Neural progenitor cell (in vitro differentiated cells): ENCODE measurements around the gene IGLL5. TPM values are rescaled to one million over a fixed set of nuclear protein-coding genes. Genes with fewer than 3 reads are reported as not detected.

ENCODE experiments used
- DNase-seq: peaks from one replicate; pipeline ENCODE4 v3.0.0-alpha.2; 2016; ENCODE audit warnings: low spot score
- H2AFZ ChIP-seq: fragments of 200-600 bp; sonication (generic); replicated peaks from 2 replicates; pipeline ENCODE4 v1.6.1; 2016; ENCODE audit warnings: antibody characterized with exemption
- H3F3A ChIP-seq: fragments of 200-600 bp; sonication (generic); 2 replicates; pipeline ENCODE4 v1.6.1; 2016; ENCODE audit warnings: antibody characterized with exemption, low read depth
- H3K27ac ChIP-seq: fragments of 200-600 bp; sonication (generic); 2 replicates; pipeline ENCODE4 v1.5.1; 2016; ENCODE audit warnings: mild to moderate bottlenecking
- H3K27me3 ChIP-seq: fragments of 200-600 bp; sonication (generic); 2 replicates; pipeline ENCODE4 v1.6.1; 2016; ENCODE audit warnings: mild to moderate bottlenecking, moderate library complexity
- H3K36me3 ChIP-seq: fragments of 200-600 bp; sonication (generic); 2 replicates; pipeline ENCODE4 v1.5.1; 2016
- H3K4me1 ChIP-seq: fragments of 200-600 bp; sonication (generic); 2 replicates; pipeline ENCODE4 v1.6.1; 2016; ENCODE audit warnings: mixed run types
- H3K4me2 ChIP-seq: fragments of 200-600 bp; sonication (generic); 2 replicates; pipeline ENCODE4 v1.6.1; 2016
- H3K4me3 ChIP-seq: fragments of 200-600 bp; sonication (generic); 2 replicates; pipeline ENCODE4 v1.5.1; 2016
- H3K79me2 ChIP-seq: fragments of 200-600 bp; sonication (generic); 2 replicates; pipeline ENCODE4 v1.6.1; 2016; ENCODE audit warnings: low read depth
- H3K9ac ChIP-seq: fragments of 200-600 bp; sonication (generic); 2 replicates; pipeline ENCODE4 v1.6.1; 2016
- H3K9me3 ChIP-seq: fragments of 200-600 bp; sonication (generic); 2 replicates; pipeline ENCODE4 v1.5.1; 2016; ENCODE audit warnings: low read depth
- H4K20me1 ChIP-seq: fragments of 200-600 bp; sonication (generic); 2 replicates; pipeline ENCODE4 v1.6.1; 2016; ENCODE audit warnings: low read depth
- H3K27ac Mint-ChIP-seq: 3 replicates; pipeline ENCODE4 v1.8.0; 2021; ENCODE audit warnings: mixed read lengths
- H3K27me3 Mint-ChIP-seq: 2 replicates; pipeline ENCODE4 v1.8.0; 2022; ENCODE audit warnings: low read depth, mild to moderate bottlenecking, inconsistent platforms, moderate library complexity, mixed read lengths; ENCODE audit not compliant: insufficient read depth
- H3K36me3 Mint-ChIP-seq: 3 replicates; pipeline ENCODE4 v1.8.0; 2021; ENCODE audit warnings: mixed read lengths
- H3K4me1 Mint-ChIP-seq: 3 replicates; pipeline ENCODE4 v1.8.0; 2021; ENCODE audit warnings: mixed read lengths
- H3K4me3 Mint-ChIP-seq: 3 replicates; pipeline ENCODE4 v1.8.0; 2021; ENCODE audit warnings: mild to moderate bottlenecking, moderate library complexity, mixed read lengths
- H3K9me3 Mint-ChIP-seq: 3 replicates; pipeline ENCODE4 v1.8.0; 2020; ENCODE audit warnings: mixed read lengths
- EZH2 ChIP-seq: fragments of 200-600 bp; sonication (generic); IDR thresholded peaks from 2 replicates; pipeline ENCODE4 v1.6.1; 2017; ENCODE audit warnings: antibody characterized with exemption, mild to moderate bottlenecking, moderate library complexity
- EZH2phosphoT487 ChIP-seq: fragments of 200-600 bp; sonication (generic); IDR thresholded peaks from 2 replicates; pipeline ENCODE4 v1.6.1; 2017; ENCODE audit warnings: antibody characterized with exemption
- total RNA-seq: library from RNA; depleted of rRNA; stranded (reverse); fragments of >200 nt; gene quantifications from 2 replicates; pipeline ENCODE4 v1.2.3, GENCODE V29; 2015; ENCODE audit warnings: low replicate concordance
- TF ChIP-seq, protein P1 (sequence below): fragments of 200-600 bp; sonication (generic); IDR thresholded peaks from 2 replicates; pipeline ENCODE4 v1.5.1; 2017; ENCODE audit warnings: antibody characterized with exemption, mild to moderate bottlenecking

IGLL5 gene
- total RNA-seq, 1 donor from 2014 or later = not detected

DNA sequence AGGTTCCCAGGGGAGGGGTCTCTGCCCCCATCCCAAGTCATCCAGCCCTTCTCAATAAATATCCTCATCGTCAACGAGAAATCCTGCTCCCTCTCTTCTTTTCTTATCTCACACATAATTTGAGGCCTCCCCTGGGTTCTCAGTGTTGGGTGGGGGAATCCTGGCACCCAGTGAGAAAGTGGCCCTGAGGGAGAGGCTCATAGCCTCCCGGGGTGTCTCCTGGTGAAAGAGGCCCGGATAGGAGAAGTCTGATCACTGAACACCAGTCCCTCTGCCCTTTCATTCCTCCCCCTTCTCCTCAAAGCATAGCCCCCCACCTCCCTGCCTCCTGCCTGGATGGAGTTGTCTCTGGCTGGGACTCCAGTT is 35.3 kb downstream of the IGLL5 start:
- Mint-ChIP-seq H3K9me3 (no peaks in the 10 kb centered on the region), H3K4me1 (peaks cover 2% of the 10 kb centered on the region), H3K36me3 (no peaks in the 10 kb centered on the region), H3K27ac (no peak overlapping the region), H3K4me3 (no peak overlapping the region), H3K27me3 (peaks cover 4% of the 10 kb centered on the region)
- no peak for DNase-seq
- Histone ChIP-seq H3F3A (no peaks in the 10 kb centered on the region), H2AFZ (no peak overlapping the region), H4K20me1 (no peaks in the 10 kb centered on the region), H3K27me3 (peaks cover 74% of the 10 kb centered on the region), H3K9ac (no peak overlapping the region), H3K79me2 (no peaks in the 10 kb centered on the region), H3K27ac (no peak overlapping the region), H3K9me3 (no peaks in the 10 kb centered on the region), H3K4me3 (no peak overlapping the region), H3K4me2 (no peak overlapping the region), H3K4me1 (peaks cover 3% of the 10 kb centered on the region), H3K36me3 (no peaks in the 10 kb centered on the region)
- TF ChIP-seq, protein P1, sequence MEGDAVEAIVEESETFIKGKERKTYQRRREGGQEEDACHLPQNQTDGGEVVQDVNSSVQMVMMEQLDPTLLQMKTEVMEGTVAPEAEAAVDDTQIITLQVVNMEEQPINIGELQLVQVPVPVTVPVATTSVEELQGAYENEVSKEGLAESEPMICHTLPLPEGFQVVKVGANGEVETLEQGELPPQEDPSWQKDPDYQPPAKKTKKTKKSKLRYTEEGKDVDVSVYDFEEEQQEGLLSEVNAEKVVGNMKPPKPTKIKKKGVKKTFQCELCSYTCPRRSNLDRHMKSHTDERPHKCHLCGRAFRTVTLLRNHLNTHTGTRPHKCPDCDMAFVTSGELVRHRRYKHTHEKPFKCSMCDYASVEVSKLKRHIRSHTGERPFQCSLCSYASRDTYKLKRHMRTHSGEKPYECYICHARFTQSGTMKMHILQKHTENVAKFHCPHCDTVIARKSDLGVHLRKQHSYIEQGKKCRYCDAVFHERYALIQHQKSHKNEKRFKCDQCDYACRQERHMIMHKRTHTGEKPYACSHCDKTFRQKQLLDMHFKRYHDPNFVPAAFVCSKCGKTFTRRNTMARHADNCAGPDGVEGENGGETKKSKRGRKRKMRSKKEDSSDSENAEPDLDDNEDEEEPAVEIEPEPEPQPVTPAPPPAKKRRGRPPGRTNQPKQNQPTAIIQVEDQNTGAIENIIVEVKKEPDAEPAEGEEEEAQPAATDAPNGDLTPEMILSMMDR = no peak
- TF ChIP-seq EZH2phosphoT487 (no peak), EZH2 (no peak)

DNA sequence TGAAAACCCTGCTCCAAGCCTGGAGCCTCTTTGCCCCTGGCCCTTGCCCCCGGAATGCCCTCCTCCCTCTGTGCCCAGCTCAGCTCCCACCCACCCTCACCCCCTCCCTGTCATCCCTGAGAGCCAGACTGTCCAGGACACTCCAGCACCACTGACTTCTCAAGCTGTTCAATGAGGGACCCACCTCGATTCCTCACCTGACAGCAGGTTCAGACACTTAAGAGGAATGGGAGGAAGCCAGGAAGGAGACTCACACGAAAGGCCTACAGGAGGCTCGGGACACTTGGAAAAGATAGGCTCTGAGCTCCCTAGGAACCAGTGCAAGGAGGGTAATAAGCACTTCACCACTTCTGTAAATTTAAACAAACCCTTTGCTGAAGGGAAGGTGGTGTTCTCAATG is 35.8 kb downstream of the IGLL5 start:
- H3K27me3 Mint-ChIP-seq = peaks cover 4% of the 10 kb centered on the region
- H3K27ac ChIP-seq = no peak overlapping the region
- H3K4me1 Mint-ChIP-seq = peaks cover 2% of the 10 kb centered on the region
- no peak overlapping the region for H3K4me3 Mint-ChIP-seq
- DNase-seq = no peak
- H4K20me1 ChIP-seq = no peaks in the 10 kb centered on the region
- peaks cover 69% of the 10 kb centered on the region for H3K27me3 ChIP-seq
- no peak overlapping the region for H3K9ac ChIP-seq
- H3K4me3 ChIP-seq = no peak overlapping the region
- H3K27ac Mint-ChIP-seq = no peak overlapping the region
- no peaks in the 10 kb centered on the region for H3F3A ChIP-seq
- no peaks in the 10 kb centered on the region for H3K36me3 ChIP-seq
- H3K4me1 ChIP-seq = peaks cover 3% of the 10 kb centered on the region
- TF ChIP-seq EZH2phosphoT487 (no peak), EZH2 (no peak)
- TF ChIP-seq, protein P1 = no peak
- no peaks in the 10 kb centered on the region for H3K36me3 Mint-ChIP-seq
- no peaks in the 10 kb centered on the region for H3K9me3 Mint-ChIP-seq
- H2AFZ ChIP-seq = no peak overlapping the region
- no peaks in the 10 kb centered on the region for H3K9me3 ChIP-seq
- no peak overlapping the region for H3K4me2 ChIP-seq
- H3K79me2 ChIP-seq = no peaks in the 10 kb centered on the region

DNA sequence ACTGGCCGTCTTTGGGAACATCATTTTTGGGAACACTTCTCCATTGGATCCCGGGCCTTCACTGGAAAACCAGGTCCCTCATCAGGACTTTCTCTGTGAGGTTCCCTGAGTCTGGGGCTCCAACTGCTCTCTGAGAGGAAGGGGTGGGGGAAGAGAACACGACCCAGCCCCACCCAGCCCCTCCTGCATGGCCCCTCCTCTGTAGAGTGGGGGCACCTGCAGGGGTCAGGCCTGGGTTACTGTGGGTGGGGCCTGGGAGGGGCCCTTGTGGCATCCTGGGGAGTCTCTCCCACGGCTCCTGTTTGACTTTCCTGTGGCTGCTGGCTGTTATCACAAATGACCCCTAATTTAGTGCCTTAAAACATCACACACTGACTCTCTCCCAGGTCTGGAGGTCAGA is 36.3 kb downstream of the IGLL5 start:
- Histone ChIP-seq H4K20me1 (no peaks in the 10 kb centered on the region), H3K4me3 (no peak overlapping the region), H3F3A (no peaks in the 10 kb centered on the region), H3K4me2 (no peak overlapping the region), H3K79me2 (no peaks in the 10 kb centered on the region), H3K27me3 (peaks cover 64% of the 10 kb centered on the region), H3K27ac (no peak overlapping the region), H3K36me3 (no peaks in the 10 kb centered on the region), H3K9ac (no peak overlapping the region), H3K9me3 (no peaks in the 10 kb centered on the region), H3K4me1 (peaks cover 3% of the 10 kb centered on the region), H2AFZ (no peak overlapping the region)
- Mint-ChIP-seq H3K4me1 (peaks cover 2% of the 10 kb centered on the region), H3K4me3 (no peak overlapping the region), H3K36me3 (no peaks in the 10 kb centered on the region), H3K27me3 (peaks cover 4% of the 10 kb centered on the region), H3K9me3 (no peaks in the 10 kb centered on the region), H3K27ac (no peak overlapping the region)
- DNase-seq = no peak
- no peak for TF ChIP-seq EZH2phosphoT487
- TF ChIP-seq, protein P1 = no peak
- no peak for TF ChIP-seq EZH2
